ENCODE measurements around the gene DIP2C. TPM values are rescaled to one million over a fixed set of nuclear protein-coding genes. Genes with fewer than 3 reads are reported as not detected.

The DIP2C gene
- total RNA-seq, 2 donors from 2014 or later, result 13.0 to 13.7 TPM

DNA sequence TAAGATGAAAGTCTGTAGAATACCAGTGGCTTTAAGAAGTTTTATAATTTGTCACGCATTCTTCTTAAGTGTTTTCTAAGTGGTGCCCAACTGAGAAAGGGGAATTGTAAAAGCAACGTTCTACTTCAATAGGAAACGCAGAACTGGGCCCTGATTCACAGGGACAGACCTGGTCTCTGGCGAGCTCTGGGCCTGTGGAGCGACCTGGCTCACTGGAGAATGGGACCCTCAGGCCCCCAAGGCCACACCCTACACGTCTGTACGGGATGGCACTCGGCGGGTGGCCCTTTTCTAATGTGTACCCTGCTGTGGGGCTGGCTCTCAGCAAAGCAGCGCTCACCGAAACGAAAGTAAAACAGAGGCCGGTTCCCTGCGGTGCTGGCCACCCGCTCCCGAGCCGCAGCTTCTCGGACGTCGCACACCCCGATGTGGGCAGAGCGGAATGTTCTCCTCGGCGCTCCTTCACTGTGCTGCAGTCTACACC, 205.0 kb downstream of the DIP2C start:
- Histone ChIP-seq H3K4me1 (ENCODE audit: control insufficient read depth, insufficient read depth, low read length) (no peaks in the 10 kb centered on the region), H3K4me3 (ENCODE audit: low read length) (peak overlapping the region; percentile 33), H3K9ac (ENCODE audit: extremely low read depth, low read length, poor library complexity, severe bottlenecking) (peak overlapping the region; percentile 27), H3K36me3 (ENCODE audit: control insufficient read depth, insufficient read depth, low read length) (peaks cover 9% of the 10 kb centered on the region), H3K9me3 (ENCODE audit: control insufficient read depth, low read length) (no peaks in the 10 kb centered on the region), H3K27ac (ENCODE audit: low read depth, low read length) (no peak overlapping the region), H3K27me3 (ENCODE audit: control insufficient read depth, insufficient read depth, low read length, poor library complexity, severe bottlenecking) (peaks cover 18% of the 10 kb centered on the region)
- Mint-ChIP-seq H3K4me3 (no peak overlapping the region), H3K27ac (no peak overlapping the region), H3K4me1 (no peaks in the 10 kb centered on the region), H3K9me3 (no peaks in the 10 kb centered on the region), H3K36me3 (ENCODE audit: low read depth) (peaks cover 11% of the 10 kb centered on the region), H3K27me3 (ENCODE audit: insufficient read depth) (no peaks in the 10 kb centered on the region)
- no peak for TF ChIP-seq CTCF (conservative IDR thresholded peaks at IDR 0.05)
- DNase-seq, result peak; percentile 57
- WGBS, 2 experiments (ENCODE audit: insufficient coverage in 1 of 2, insufficient read length in 1 of 2), result 44 to 46% methylated on average over 24 of the region's 24 CpGs

DNA sequence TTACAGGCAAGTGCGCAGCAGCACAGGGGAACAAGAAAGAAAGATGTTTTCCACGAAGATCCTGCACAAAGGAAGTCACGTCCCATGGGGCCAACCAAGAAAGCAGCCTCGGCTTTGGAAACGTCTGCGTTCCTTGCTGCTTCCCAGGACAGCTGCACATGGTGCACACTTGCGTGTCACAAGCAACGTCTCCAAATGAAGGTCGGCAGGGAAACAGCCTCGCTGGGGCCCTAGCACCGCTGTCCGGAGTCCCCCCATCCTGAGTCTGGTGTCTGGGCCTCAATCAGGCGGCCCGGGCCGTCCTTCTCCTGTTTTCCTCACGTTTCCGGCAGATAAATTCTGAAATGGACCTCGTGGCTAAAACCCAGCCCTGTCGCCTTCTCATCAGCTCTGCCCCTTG, 206.2 kb downstream of the DIP2C start:
- H3K27ac Mint-ChIP-seq, result no peak overlapping the region
- no peaks in the 10 kb centered on the region for H3K4me1 Mint-ChIP-seq
- Histone ChIP-seq H3K4me3 (ENCODE audit: low read length) (no peak overlapping the region), H3K27ac (ENCODE audit: low read depth, low read length) (no peak overlapping the region), H3K9ac (ENCODE audit: extremely low read depth, low read length, poor library complexity, severe bottlenecking) (no peak overlapping the region), H3K4me1 (ENCODE audit: control insufficient read depth, insufficient read depth, low read length) (no peaks in the 10 kb centered on the region), H3K27me3 (ENCODE audit: control insufficient read depth, insufficient read depth, low read length, poor library complexity, severe bottlenecking) (peaks cover 18% of the 10 kb centered on the region), H3K36me3 (ENCODE audit: control insufficient read depth, insufficient read depth, low read length) (peaks cover 9% of the 10 kb centered on the region), H3K9me3 (ENCODE audit: control insufficient read depth, low read length) (no peaks in the 10 kb centered on the region)
- no peaks in the 10 kb centered on the region for H3K27me3 Mint-ChIP-seq (ENCODE audit: insufficient read depth)
- 92 to 96% methylated on average over 19 of the region's 19 CpGs for WGBS, 2 experiments (ENCODE audit: insufficient coverage in 1 of 2, insufficient read length in 1 of 2)
- no peak for TF ChIP-seq CTCF (conservative IDR thresholded peaks at IDR 0.05)
- peaks cover 6% of the 10 kb centered on the region for H3K9me3 Mint-ChIP-seq
- no peak overlapping the region for H3K4me3 Mint-ChIP-seq
- H3K36me3 Mint-ChIP-seq (ENCODE audit: low read depth), result peaks cover 15% of the 10 kb centered on the region
- DNase-seq, result no peak

GRCh38 chr10:482848-483247, 206.6 kb downstream of the DIP2C start:
- H3K27ac ChIP-seq (ENCODE audit: low read depth, low read length), result no peak overlapping the region
- no peak for DNase-seq
- no peaks in the 10 kb centered on the region for H3K4me1 ChIP-seq (ENCODE audit: control insufficient read depth, insufficient read depth, low read length)
- Mint-ChIP-seq H3K4me1 (no peaks in the 10 kb centered on the region), H3K27ac (no peak overlapping the region), H3K36me3 (ENCODE audit: low read depth) (peaks cover 15% of the 10 kb centered on the region), H3K9me3 (peaks cover 7% of the 10 kb centered on the region), H3K27me3 (ENCODE audit: insufficient read depth) (no peaks in the 10 kb centered on the region), H3K4me3 (no peak overlapping the region)
- H3K4me3 ChIP-seq (ENCODE audit: low read length), result no peak overlapping the region
- WGBS, 2 experiments (ENCODE audit: insufficient coverage in 1 of 2, insufficient read length in 1 of 2), result 90 to 100% methylated on average over 6 to 9 of the region's 10 CpGs
- H3K9me3 ChIP-seq (ENCODE audit: control insufficient read depth, low read length), result no peaks in the 10 kb centered on the region
- no peak for TF ChIP-seq CTCF (conservative IDR thresholded peaks at IDR 0.05)
- peaks cover 18% of the 10 kb centered on the region for H3K27me3 ChIP-seq (ENCODE audit: control insufficient read depth, insufficient read depth, low read length, poor library complexity, severe bottlenecking)
- H3K9ac ChIP-seq (ENCODE audit: extremely low read depth, low read length, poor library complexity, severe bottlenecking), result no peak overlapping the region
- peaks cover 9% of the 10 kb centered on the region for H3K36me3 ChIP-seq (ENCODE audit: control insufficient read depth, insufficient read depth, low read length)
